GM23248 (cell line): ENCODE data around the gene NDST4.

Experiments
- EZH2 ChIP-seq: fragments of 200-600 bp; sonication (generic); IDR thresholded peaks from 2 replicates; pipeline ENCODE4 v1.6.1; 2018; ENCODE audit warnings: antibody characterized with exemption, mild to moderate bottlenecking; ENCODE audit not compliant: insufficient read depth, poor library complexity, severe bottlenecking
- EZH2phosphoT487 ChIP-seq: fragments of 200-600 bp; sonication (generic); IDR thresholded peaks from 2 replicates; pipeline ENCODE4 v1.6.1; 2018; ENCODE audit warnings: antibody characterized with exemption, moderate library complexity, mild to moderate bottlenecking, low read depth; ENCODE audit not compliant: insufficient read depth

GRCh38 chr4:114815760-114816159 is 297.7 kb downstream of the NDST4 start:
- no peak for TF ChIP-seq EZH2
- TF ChIP-seq EZH2phosphoT487, result no peak
